K562 (cell line): ENCODE measurements around the gene AGFG1. TPM values are rescaled to one million over a fixed set of nuclear protein-coding genes. Genes with fewer than 3 reads are reported as not detected.

Source experiments
- BCOR ChIP-seq: fragments of 450-650 bp; IDR thresholded peaks from 2 replicates; pipeline ENCODE4 v1.6.1; 2016
- EP300 ChIP-seq: IDR thresholded peaks from 2 replicates; pipeline ENCODE4 v1.6.1; 2012; ENCODE audit warnings: low read length, improper control_type of control experiment
- EZH2 ChIP-seq: IDR thresholded peaks from 2 replicates; pipeline ENCODE4 v1.6.1; 2012; ENCODE audit warnings: low read depth, mild to moderate bottlenecking, inconsistent platforms, low read length, borderline replicate concordance
- FOXJ2 ChIP-seq: fragments of 200-800 bp; sonication (Bioruptor generic); IDR thresholded peaks from 2 replicates; pipeline ENCODE4 v1.6.1; 2016; ENCODE audit warnings: missing genetic modification characterization, missing compliant biosample characterization
- HSF4 ChIP-seq: fragments of 250-450 bp; sonication (Bioruptor Pico); IDR thresholded peaks from 2 replicates; pipeline ENCODE4 v2.1.2; 2022; ENCODE audit warnings: mild to moderate bottlenecking, moderate library complexity, borderline replicate concordance
- IRF2 ChIP-seq: sonication (generic); formaldehyde crosslinking; IDR thresholded peaks from 2 replicates; pipeline ENCODE4 v1.8.1; 2022; ENCODE audit warnings: mild to moderate bottlenecking, missing genetic modification reagents
- NCOR1 ChIP-seq: fragments of 450-650 bp; IDR thresholded peaks from 2 replicates; pipeline ENCODE4 v1.6.1; 2016; ENCODE audit warnings: mild to moderate bottlenecking, moderate library complexity
- POLR2A ChIP-seq: fragments of 450-650 bp; conservative IDR thresholded peaks from 2 replicates; pipeline ENCODE4 v1.6.1; 2016
- POLR2AphosphoS2 ChIP-seq: IDR thresholded peaks from 2 replicates; pipeline ENCODE4 v1.6.1; 2012; ENCODE audit warnings: low read length, improper control_type of control experiment
- RFX5 ChIP-seq: IDR thresholded peaks from 2 replicates; pipeline ENCODE4 v1.6.1; 2011; ENCODE audit warnings: low read depth, mild to moderate bottlenecking, improper control_type of control experiment, low read length
- SIN3B ChIP-seq: fragments of 450-650 bp; IDR thresholded peaks from 2 replicates; pipeline ENCODE4 v1.6.1; 2017; ENCODE audit warnings: low read depth, mild to moderate bottlenecking, moderate library complexity
- TAF1 ChIP-seq: IDR thresholded peaks from 2 replicates; pipeline ENCODE4 v1.6.1; 2011; ENCODE audit warnings: mild to moderate bottlenecking, low read length, moderate library complexity; ENCODE audit not compliant: insufficient read depth, control insufficient read depth, severe bottlenecking; ENCODE audit errors: extremely low read depth
- THRAP3 ChIP-seq: fragments of 450-650 bp; IDR thresholded peaks from 2 replicates; pipeline ENCODE4 v1.6.1; 2016; ENCODE audit warnings: mild to moderate bottlenecking, inconsistent platforms, borderline replicate concordance
- ZFP1 ChIP-seq: fragments of 450-650 bp; formaldehyde crosslinking; IDR thresholded peaks from 2 replicates; pipeline ENCODE4 v1.4.0; 2020; ENCODE audit warnings: mild to moderate bottlenecking, mixed read lengths
- ZNF232 ChIP-seq: sonication (generic); formaldehyde crosslinking; IDR thresholded peaks from 2 replicates; pipeline ENCODE4 v1.8.0; 2022; ENCODE audit warnings: mild to moderate bottlenecking, missing genetic modification reagents
- ZNF668 ChIP-seq: fragments of 250-450 bp; sonication (Bioruptor Pico); IDR thresholded peaks from 2 replicates; pipeline ENCODE4 v1.8.0; 2022; ENCODE audit warnings: mild to moderate bottlenecking, inconsistent platforms
- polyA plus RNA-seq, 8 experiments: library from polyadenylated mRNA; depleted of rRNA in 4 of 8; stranded (reverse) in 5 of 8; unstranded in 3 of 8; fragments of >200 nt; fragmentation: Nextera tagmentation in 2 of 8; fragmentation: Illumina TruSeq in 1 of 8; extraction: Ambion mirVana in 2 of 8; extraction: Trizol in 1 of 8; gene quantifications; 2 replicates each; pipeline versions ENCODE4 v1.2.1 to v1.2.3, GENCODE V29; 2011 to 2014; ENCODE audit warnings: inconsistent platforms in 1 of 8, missing spikeins in 1 of 8
- total RNA-seq, 7 experiments: library from RNA; depleted of rRNA in 6 of 7; stranded (reverse); fragments of >200 nt in 6 of 7; fragmentation: Illumina TruSeq in 2 of 7; extraction: Trizol in 2 of 7; gene quantifications; 2 replicates each; pipeline versions ENCODE4 v1.2.1 to v1.2.3, GENCODE V29; 2011 to 2021; ENCODE audit warnings: low replicate concordance in 1 of 7
- TF ChIP-seq, protein P1 (sequence below): sonication (generic); formaldehyde crosslinking; IDR thresholded peaks from 2 replicates; pipeline ENCODE4 v1.8.0; 2022; ENCODE audit warnings: missing genetic modification reagents, mild to moderate bottlenecking, moderate library complexity, borderline replicate concordance
- TF ChIP-seq, protein P2 (sequence below): sonication (generic); formaldehyde crosslinking; IDR thresholded peaks from 2 replicates; pipeline ENCODE4 v1.8.0; 2022; ENCODE audit warnings: mild to moderate bottlenecking, low read depth, missing genetic modification reagents
- TF ChIP-seq, protein P3 (sequence below): sonication (generic); formaldehyde crosslinking; IDR thresholded peaks from 2 replicates; pipeline ENCODE4 v1.8.0; 2023; ENCODE audit warnings: missing genetic modification reagents, mild to moderate bottlenecking, borderline replicate concordance
- TF ChIP-seq, protein P4 (sequence below): fragments of 250-450 bp; sonication (Bioruptor Pico); IDR thresholded peaks from 2 replicates; pipeline ENCODE4 v1.6.1; 2021; ENCODE audit warnings: mild to moderate bottlenecking
- TF ChIP-seq, protein P5 (sequence below): fragments of 450-650 bp; formaldehyde crosslinking; IDR thresholded peaks from 2 replicates; pipeline ENCODE4 v1.4.0; 2022; ENCODE audit warnings: mild to moderate bottlenecking, moderate library complexity

The AGFG1 gene
- total and polyA plus RNA-seq, 9 of the 15 experiments (the other 6 are each of a cell fraction or from before 2014, with no cell fraction given): 11.2 to 97.5 (median 36.0) TPM

DNA sequence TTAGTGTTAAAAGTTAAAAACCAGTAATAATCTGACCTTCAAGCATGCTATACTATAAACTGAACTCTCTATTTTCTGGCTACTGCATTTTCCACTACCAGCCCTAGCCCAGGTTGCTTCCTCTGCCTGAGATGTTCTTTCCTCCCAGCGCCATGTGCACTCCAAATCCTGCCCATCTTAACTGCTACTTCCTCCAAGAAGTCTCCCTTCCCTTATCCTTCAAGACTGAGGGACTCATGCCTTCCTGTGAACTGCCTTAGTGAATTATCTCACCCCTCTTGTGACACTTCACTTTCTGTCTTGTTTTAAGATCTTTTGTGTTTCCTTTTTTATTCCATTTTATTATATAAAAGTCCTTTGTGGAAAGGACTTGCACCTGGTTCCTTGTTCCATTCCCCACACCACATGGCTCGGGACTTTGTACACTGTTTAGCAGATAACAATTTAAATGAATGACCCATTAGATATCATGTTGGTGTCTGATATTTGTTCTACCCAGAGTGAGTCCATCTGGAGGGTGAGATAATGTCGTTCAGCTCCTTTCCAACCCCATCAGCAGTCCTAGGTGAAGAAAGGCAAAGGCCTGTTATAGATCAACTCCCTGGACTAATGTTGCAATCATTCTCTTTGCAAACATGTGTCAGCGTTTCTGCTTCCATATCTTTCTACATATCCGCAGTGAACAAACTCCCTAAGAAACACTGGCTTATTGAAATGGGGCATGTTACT is 20.9 kb upstream of the AGFG1 start (continued):
- TF ChIP-seq SIN3B (no peak), EZH2 (peak; percentile 41; the same call in 1 of the 2 replicates), IRF2 (no peak), TAF1 (peak; percentile 19), ZNF232 (no peak), POLR2A (no peak), BCOR (no peak; the same call in 1 of the 2 replicates), EP300 (peak; percentile 96), ZFP1 (CRISPR knock-in tag) (no peak), POLR2AphosphoS2 (no peak), FOXJ2 (peak; percentile 87), HSF4 (no peak), ZNF668 (no peak), THRAP3 (no peak), NCOR1 (peak; percentile 97), RFX5 (no peak)
- TF ChIP-seq, protein P1, sequence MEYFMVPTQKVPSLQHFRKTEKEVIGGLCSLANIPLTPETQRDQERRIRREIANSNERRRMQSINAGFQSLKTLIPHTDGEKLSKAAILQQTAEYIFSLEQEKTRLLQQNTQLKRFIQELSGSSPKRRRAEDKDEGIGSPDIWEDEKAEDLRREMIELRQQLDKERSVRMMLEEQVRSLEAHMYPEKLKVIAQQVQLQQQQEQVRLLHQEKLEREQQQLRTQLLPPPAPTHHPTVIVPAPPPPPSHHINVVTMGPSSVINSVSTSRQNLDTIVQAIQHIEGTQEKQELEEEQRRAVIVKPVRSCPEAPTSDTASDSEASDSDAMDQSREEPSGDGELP (CRISPR knock-in tag): no peak
- TF ChIP-seq, protein P2, sequence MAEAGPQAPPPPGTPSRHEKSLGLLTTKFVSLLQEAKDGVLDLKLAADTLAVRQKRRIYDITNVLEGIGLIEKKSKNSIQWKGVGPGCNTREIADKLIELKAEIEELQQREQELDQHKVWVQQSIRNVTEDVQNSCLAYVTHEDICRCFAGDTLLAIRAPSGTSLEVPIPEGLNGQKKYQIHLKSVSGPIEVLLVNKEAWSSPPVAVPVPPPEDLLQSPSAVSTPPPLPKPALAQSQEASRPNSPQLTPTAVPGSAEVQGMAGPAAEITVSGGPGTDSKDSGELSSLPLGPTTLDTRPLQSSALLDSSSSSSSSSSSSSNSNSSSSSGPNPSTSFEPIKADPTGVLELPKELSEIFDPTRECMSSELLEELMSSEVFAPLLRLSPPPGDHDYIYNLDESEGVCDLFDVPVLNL (CRISPR knock-in tag): no peak
- TF ChIP-seq, protein P3, sequence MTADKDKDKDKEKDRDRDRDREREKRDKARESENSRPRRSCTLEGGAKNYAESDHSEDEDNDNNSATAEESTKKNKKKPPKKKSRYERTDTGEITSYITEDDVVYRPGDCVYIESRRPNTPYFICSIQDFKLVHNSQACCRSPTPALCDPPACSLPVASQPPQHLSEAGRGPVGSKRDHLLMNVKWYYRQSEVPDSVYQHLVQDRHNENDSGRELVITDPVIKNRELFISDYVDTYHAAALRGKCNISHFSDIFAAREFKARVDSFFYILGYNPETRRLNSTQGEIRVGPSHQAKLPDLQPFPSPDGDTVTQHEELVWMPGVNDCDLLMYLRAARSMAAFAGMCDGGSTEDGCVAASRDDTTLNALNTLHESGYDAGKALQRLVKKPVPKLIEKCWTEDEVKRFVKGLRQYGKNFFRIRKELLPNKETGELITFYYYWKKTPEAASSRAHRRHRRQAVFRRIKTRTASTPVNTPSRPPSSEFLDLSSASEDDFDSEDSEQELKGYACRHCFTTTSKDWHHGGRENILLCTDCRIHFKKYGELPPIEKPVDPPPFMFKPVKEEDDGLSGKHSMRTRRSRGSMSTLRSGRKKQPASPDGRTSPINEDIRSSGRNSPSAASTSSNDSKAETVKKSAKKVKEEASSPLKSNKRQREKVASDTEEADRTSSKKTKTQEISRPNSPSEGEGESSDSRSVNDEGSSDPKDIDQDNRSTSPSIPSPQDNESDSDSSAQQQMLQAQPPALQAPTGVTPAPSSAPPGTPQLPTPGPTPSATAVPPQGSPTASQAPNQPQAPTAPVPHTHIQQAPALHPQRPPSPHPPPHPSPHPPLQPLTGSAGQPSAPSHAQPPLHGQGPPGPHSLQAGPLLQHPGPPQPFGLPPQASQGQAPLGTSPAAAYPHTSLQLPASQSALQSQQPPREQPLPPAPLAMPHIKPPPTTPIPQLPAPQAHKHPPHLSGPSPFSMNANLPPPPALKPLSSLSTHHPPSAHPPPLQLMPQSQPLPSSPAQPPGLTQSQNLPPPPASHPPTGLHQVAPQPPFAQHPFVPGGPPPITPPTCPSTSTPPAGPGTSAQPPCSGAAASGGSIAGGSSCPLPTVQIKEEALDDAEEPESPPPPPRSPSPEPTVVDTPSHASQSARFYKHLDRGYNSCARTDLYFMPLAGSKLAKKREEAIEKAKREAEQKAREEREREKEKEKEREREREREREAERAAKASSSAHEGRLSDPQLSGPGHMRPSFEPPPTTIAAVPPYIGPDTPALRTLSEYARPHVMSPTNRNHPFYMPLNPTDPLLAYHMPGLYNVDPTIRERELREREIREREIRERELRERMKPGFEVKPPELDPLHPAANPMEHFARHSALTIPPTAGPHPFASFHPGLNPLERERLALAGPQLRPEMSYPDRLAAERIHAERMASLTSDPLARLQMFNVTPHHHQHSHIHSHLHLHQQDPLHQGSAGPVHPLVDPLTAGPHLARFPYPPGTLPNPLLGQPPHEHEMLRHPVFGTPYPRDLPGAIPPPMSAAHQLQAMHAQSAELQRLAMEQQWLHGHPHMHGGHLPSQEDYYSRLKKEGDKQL (CRISPR knock-in tag): no peak
- TF ChIP-seq, protein P4, sequence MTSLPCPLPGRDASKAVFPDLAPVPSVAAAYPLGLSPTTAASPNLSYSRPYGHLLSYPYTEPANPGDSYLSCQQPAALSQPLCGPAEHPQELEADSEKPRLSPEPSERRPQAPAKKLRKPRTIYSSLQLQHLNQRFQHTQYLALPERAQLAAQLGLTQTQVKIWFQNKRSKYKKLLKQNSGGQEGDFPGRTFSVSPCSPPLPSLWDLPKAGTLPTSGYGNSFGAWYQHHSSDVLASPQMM: no peak
- TF ChIP-seq, protein P5, sequence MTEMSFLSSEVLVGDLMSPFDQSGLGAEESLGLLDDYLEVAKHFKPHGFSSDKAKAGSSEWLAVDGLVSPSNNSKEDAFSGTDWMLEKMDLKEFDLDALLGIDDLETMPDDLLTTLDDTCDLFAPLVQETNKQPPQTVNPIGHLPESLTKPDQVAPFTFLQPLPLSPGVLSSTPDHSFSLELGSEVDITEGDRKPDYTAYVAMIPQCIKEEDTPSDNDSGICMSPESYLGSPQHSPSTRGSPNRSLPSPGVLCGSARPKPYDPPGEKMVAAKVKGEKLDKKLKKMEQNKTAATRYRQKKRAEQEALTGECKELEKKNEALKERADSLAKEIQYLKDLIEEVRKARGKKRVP: peak; percentile 27; the same call in 1 of the 2 replicates
